B cell (primary cell): Measurements from ENCODE around the gene SLC24A4.

Source experiments
- CTCF ChIP-seq: fragments of 200-600 bp; IDR thresholded peaks from one replicate; pipeline ENCODE4 v1.8.0; 2022; ENCODE audit warnings: antibody characterized with exemption, mild to moderate bottlenecking
- EZH2 ChIP-seq: IDR thresholded peaks from 2 replicates; pipeline ENCODE4 v1.6.1; 2012; ENCODE audit warnings: borderline replicate concordance, low read depth, mild to moderate bottlenecking, moderate library complexity, low read length; ENCODE audit not compliant: insufficient read depth, poor library complexity, severe bottlenecking

DNA sequence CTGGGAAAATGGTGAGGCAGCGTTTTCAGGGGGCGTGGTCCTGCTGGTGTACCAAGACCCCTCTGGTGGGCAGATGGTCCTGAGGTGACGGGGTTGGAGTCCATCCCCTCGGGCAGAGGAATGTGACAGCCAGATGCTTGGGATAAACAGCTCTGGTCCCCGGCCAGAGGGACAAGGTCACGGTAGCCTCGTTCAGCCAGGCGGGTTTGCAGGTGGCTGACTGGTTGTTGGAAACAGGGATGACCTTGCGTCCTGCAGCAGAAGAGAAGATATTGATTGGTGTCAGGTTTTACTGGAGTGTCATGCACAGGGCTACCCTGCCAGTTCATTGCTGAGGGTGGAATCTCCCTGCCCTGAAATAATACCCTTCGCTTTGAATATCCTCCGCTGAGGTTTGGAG, 43.3 kb downstream of the SLC24A4 start:
- TF ChIP-seq CTCF, result no peak
- TF ChIP-seq EZH2, result no peak
